Activated CD8-positive, alpha-beta T cell treated with anti-CD3 and anti-CD28 coated beads for 36 hours (primary cell): Measurements from ENCODE around the gene EIF4G3. TPM values are rescaled to one million over a fixed set of nuclear protein-coding genes. Genes with fewer than 3 reads are reported as not detected.
"Not testable (repeated sequence)": the region's sequence is repeated elsewhere in the genome, so short reads cannot be mapped to it uniquely, and the experiment has no call there.

Source experiments
- ATAC-seq: fragments of 200-7000 bp; cut with Tn5 transposase; one replicate; pipeline ENCODE4 v1.10.0; 2021; ENCODE audit warnings: mild to moderate bottlenecking, moderate library complexity
- CTCF ChIA-PET: fragments of 350-600 bp; sonication (Branson Sonifier 250); formaldehyde crosslinking; loops from one replicate; lab custom pipeline; 2021; ENCODE audit warnings: antibody characterized with exemption; lab: Charles Lee
- POLR2A ChIA-PET: fragments of 350-600 bp; sonication (Branson Sonifier 250); formaldehyde crosslinking; loops from one replicate; lab custom pipeline; 2021; ENCODE audit warnings: antibody characterized with exemption; lab: Charles Lee
- DNase-seq: peaks from one replicate; pipeline ENCODE4 v3.0.0-alpha.2; 2020
- H3K27ac Mint-ChIP-seq: one replicate; pipeline ENCODE4 v1.8.0; 2021; ENCODE audit warnings: mild to moderate bottlenecking, mixed read lengths
- H3K27me3 Mint-ChIP-seq: one replicate; pipeline ENCODE4 v1.8.0; 2021; ENCODE audit warnings: mixed read lengths
- H3K36me3 Mint-ChIP-seq: one replicate; pipeline ENCODE4 v1.8.0; 2021; ENCODE audit warnings: low read depth, mixed read lengths
- H3K4me1 Mint-ChIP-seq: one replicate; pipeline ENCODE4 v1.8.0; 2021; ENCODE audit warnings: low read depth, mixed read lengths
- H3K4me3 Mint-ChIP-seq: one replicate; pipeline ENCODE4 v1.8.0; 2021; ENCODE audit warnings: mild to moderate bottlenecking, moderate library complexity, mixed read lengths
- H3K9me3 Mint-ChIP-seq: one replicate; pipeline ENCODE4 v1.8.0; 2021; ENCODE audit warnings: mixed read lengths
- CTCF ChIP-seq: fragments of 200-600 bp; IDR thresholded peaks from one replicate; pipeline ENCODE4 v1.8.0; 2022; ENCODE audit warnings: antibody characterized with exemption, mild to moderate bottlenecking
- intact Hi-C: fragments of 100-400 bp; cut with micrococcal nuclease; formaldehyde crosslinking; loops from one replicate; pipeline ENCODE4 v1.10.0; 2022
- total RNA-seq, 2 experiments: library from RNA; stranded (reverse); gene quantifications; one replicate each; pipeline ENCODE4 v1.2.3, GENCODE V29; 2021

EIF4G3 gene
- total RNA-seq, 2 experiments from 2014 or later, result 48.2 to 48.4 TPM

- no peak for TF ChIP-seq CTCF
- Mint-ChIP-seq H3K27ac (no peak overlapping the region), H3K27me3 (no peaks in the 10 kb centered on the region), H3K4me1 (no peaks in the 10 kb centered on the region), H3K36me3 (peaks cover 3% of the 10 kb centered on the region), H3K9me3 (no peaks in the 10 kb centered on the region), H3K4me3 (no peak overlapping the region)
- POLR2A ChIA-PET, result no interaction called here
- no peak for ATAC-seq
- no peak for DNase-seq
- CTCF ChIA-PET, result no interaction called here
- intact Hi-C loops, result no loop called here
Measured at GRCh38 chr1:21058035-21058793, 118.5 kb downstream of the EIF4G3 start.

GRCh38 chr1:21053189-21053928 lies 123.3 kb downstream of the EIF4G3 start:
- H3K27me3 Mint-ChIP-seq, H3K4me1 Mint-ChIP-seq, ATAC-seq, CTCF ChIA-PET, H3K9me3 Mint-ChIP-seq, H3K27ac Mint-ChIP-seq, intact Hi-C loops, H3K4me3 Mint-ChIP-seq, POLR2A ChIA-PET, DNase-seq: not testable (repeated sequence)
- peaks cover 14% of the 10 kb centered on the region for H3K36me3 Mint-ChIP-seq

- ChIA-PET CTCF (no interaction called here), POLR2A (interaction anchor here (0.8 kb wide), 1 partner anchor 9 kb away, joined by 3 read pairs; no protein-coding TSS in a partner anchor)
- H3K4me1 Mint-ChIP-seq, result no peaks in the 10 kb centered on the region
- H3K9me3 Mint-ChIP-seq, result no peaks in the 10 kb centered on the region
- no peak for TF ChIP-seq CTCF
- no peak overlapping the region for H3K27ac Mint-ChIP-seq
- ATAC-seq (no peak), DNase-seq (no peak)
- intact Hi-C loops, result no loop called here
- no peaks in the 10 kb centered on the region for H3K27me3 Mint-ChIP-seq
- H3K4me3 Mint-ChIP-seq, result no peak overlapping the region
- H3K36me3 Mint-ChIP-seq, result peaks cover 19% of the 10 kb centered on the region
Measured at GRCh38 chr1:21052034-21052433, 124.7 kb downstream of the EIF4G3 start.

GRCh38 chr1:21051177-21051825 lies 125.4 kb downstream of the EIF4G3 start:
- Mint-ChIP-seq H3K9me3 (no peaks in the 10 kb centered on the region), H3K27ac (no peak overlapping the region), H3K4me3 (no peak overlapping the region), H3K27me3 (no peaks in the 10 kb centered on the region), H3K36me3 (peaks cover 19% of the 10 kb centered on the region), H3K4me1 (no peaks in the 10 kb centered on the region)
- CTCF ChIA-PET, result no interaction called here
- ATAC-seq (no peak), DNase-seq (no peak)
- TF ChIP-seq CTCF, result no peak
- intact Hi-C loops, result no loop called here
- POLR2A ChIA-PET, result interaction anchor here (0.8 kb wide), 1 partner anchor 10 kb away, joined by 3 read pairs; no protein-coding TSS in a partner anchor

- ATAC-seq, result no peak
- intact Hi-C loops, result no loop called here
Measured at GRCh38 chr1:21050031-21050430, 126.7 kb downstream of the EIF4G3 start.

More at GRCh38 chr1:21050031-21050430, 126.7 kb downstream of the EIF4G3 start:
- ChIA-PET POLR2A (no interaction called here), CTCF (no interaction called here)
- Mint-ChIP-seq H3K4me1 (no peaks in the 10 kb centered on the region), H3K4me3 (no peak overlapping the region), H3K27ac (no peak overlapping the region), H3K9me3 (no peaks in the 10 kb centered on the region), H3K27me3 (no peaks in the 10 kb centered on the region), H3K36me3 (peaks cover 19% of the 10 kb centered on the region)
- TF ChIP-seq CTCF, result no peak
- DNase-seq, result no peak
